DND-41 (cell line): Measurements from ENCODE around the gene RBM7.

Experiments
- ATAC-seq: fragments of 200-7000 bp; cut with Tn5 transposase; 3 replicates; pipeline ENCODE4 v1.9.1; 2021; ENCODE audit warnings: low read depth; ENCODE audit not compliant: insufficient read depth
- DNase-seq: peaks from one replicate; pipeline ENCODE4 v3.0.0-alpha.2; 2020
- H2AFZ ChIP-seq: 2 replicates; pipeline ENCODE4 v1.6.0; 2012; ENCODE audit warnings: low read depth, low read length
- H3K27ac ChIP-seq: 2 replicates; pipeline ENCODE4 v1.5.1; 2012; ENCODE audit warnings: low read length, inconsistent platforms
- H3K27me3 ChIP-seq: fragments of 200-600 bp; sonication (generic); 2 replicates; pipeline ENCODE4 v1.6.0; 2012; ENCODE audit warnings: low read length, mild to moderate bottlenecking, inconsistent platforms; ENCODE audit not compliant: insufficient read depth, poor library complexity
- H3K36me3 ChIP-seq: 2 replicates; pipeline ENCODE4 v1.5.1; 2012; ENCODE audit warnings: low read length, inconsistent platforms; ENCODE audit not compliant: insufficient read depth
- H3K4me1 ChIP-seq: 2 replicates; pipeline ENCODE4 v1.5.1; 2012; ENCODE audit warnings: mild to moderate bottlenecking, low read length; ENCODE audit not compliant: insufficient read depth
- H3K4me2 ChIP-seq: 2 replicates; pipeline ENCODE4 v1.6.0; 2012; ENCODE audit warnings: mild to moderate bottlenecking, moderate library complexity, low read length, inconsistent platforms; ENCODE audit not compliant: insufficient read depth
- H3K4me3 ChIP-seq, 2 experiments: fragments of 200-600 bp in 1 of 2; shearing (Covaris generic) in 1 of 2; 2 replicates each; pipeline ENCODE4 v1.5.1; 2012 to 2016; ENCODE audit warnings: inconsistent platforms in 2 of 2, low read length in 2 of 2, mild to moderate bottlenecking in 2 of 2, low read depth in 1 of 2, moderate library complexity in 1 of 2
- H3K79me2 ChIP-seq: 2 replicates; pipeline ENCODE4 v1.6.0; 2012; ENCODE audit warnings: low read length, inconsistent platforms; ENCODE audit not compliant: insufficient read depth
- H3K9ac ChIP-seq: 2 replicates; pipeline ENCODE4 v1.6.0; 2012; ENCODE audit warnings: low read depth, mild to moderate bottlenecking, inconsistent platforms, low read length, moderate library complexity
- H3K9me3 ChIP-seq: 2 replicates; pipeline ENCODE4 v1.5.1; 2012; ENCODE audit warnings: low read length, moderate library complexity, mild to moderate bottlenecking, inconsistent platforms; ENCODE audit not compliant: insufficient read depth, severe bottlenecking
- H4K20me1 ChIP-seq: 2 replicates; pipeline ENCODE4 v1.6.0; 2012; ENCODE audit warnings: low read length; ENCODE audit not compliant: insufficient read depth
- EZH2 ChIP-seq: IDR thresholded peaks from 3 replicates; pipeline ENCODE4 v1.6.1; 2012; ENCODE audit warnings: borderline replicate concordance, low read depth, mild to moderate bottlenecking, moderate library complexity, low read length, inconsistent platforms; ENCODE audit not compliant: severe bottlenecking
- TF ChIP-seq, protein P1 (sequence below): IDR thresholded peaks from 2 replicates; pipeline ENCODE4 v1.5.1; 2012; ENCODE audit warnings: borderline replicate concordance, low read length, moderate library complexity, mild to moderate bottlenecking; ENCODE audit not compliant: poor library complexity, severe bottlenecking; ENCODE audit errors: extremely low read depth

The RBM7 gene

DNA sequence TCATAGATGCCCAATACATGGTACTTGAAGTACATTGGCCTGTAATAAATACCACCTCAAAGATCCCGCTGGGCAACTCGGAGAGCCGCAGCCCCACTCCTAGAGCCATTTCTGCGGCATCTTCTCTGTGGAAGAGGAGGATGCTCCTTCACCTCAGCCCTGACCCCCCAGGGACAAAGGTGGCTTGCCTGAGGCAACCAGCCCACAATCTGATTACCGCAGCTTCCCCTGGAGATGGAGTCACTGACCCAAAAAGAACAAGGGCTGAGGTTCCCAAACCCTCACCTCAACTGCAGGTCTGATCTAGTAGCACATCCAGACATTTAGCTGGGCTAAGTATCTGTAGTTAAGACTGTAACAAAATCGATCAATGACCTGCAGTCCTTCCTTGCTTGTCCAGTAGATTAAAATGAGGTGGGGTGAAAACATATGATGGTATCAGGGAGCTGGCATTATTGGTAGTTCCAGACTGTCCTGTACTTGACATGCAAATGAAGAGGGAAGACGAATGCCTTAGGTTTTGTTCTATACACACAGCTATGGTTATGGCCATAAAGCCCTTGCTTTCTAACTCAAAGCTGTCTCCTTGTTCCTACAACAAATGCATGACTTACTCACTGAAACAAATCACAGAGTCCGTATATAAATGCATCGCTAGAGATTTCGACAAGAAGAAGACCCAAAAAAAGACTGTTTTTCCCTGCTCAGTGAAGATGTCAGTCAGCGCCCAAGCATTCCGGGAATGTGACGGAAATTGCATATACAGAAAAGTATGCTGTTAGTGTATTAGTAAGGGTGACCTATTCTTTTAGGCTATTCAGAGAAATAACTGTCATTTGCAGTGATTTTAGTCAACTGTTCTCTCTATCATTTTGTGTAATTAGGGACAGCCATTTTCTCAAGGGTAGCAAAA is 33.9 kb upstream of the RBM7 start:
- Histone ChIP-seq H3K9ac (no peak overlapping the region), H2AFZ (no peak overlapping the region), H3K79me2 (no peaks in the 10 kb centered on the region), H3K4me1 (no peaks in the 10 kb centered on the region), H3K36me3 (no peaks in the 10 kb centered on the region), H3K27me3 (peaks cover 9% of the 10 kb centered on the region), H3K4me3 (no peak overlapping the region), H3K27ac (no peak overlapping the region), H3K4me2 (no peak overlapping the region), H3K9me3 (no peaks in the 10 kb centered on the region), H4K20me1 (no peaks in the 10 kb centered on the region)
- TF ChIP-seq, protein P1, sequence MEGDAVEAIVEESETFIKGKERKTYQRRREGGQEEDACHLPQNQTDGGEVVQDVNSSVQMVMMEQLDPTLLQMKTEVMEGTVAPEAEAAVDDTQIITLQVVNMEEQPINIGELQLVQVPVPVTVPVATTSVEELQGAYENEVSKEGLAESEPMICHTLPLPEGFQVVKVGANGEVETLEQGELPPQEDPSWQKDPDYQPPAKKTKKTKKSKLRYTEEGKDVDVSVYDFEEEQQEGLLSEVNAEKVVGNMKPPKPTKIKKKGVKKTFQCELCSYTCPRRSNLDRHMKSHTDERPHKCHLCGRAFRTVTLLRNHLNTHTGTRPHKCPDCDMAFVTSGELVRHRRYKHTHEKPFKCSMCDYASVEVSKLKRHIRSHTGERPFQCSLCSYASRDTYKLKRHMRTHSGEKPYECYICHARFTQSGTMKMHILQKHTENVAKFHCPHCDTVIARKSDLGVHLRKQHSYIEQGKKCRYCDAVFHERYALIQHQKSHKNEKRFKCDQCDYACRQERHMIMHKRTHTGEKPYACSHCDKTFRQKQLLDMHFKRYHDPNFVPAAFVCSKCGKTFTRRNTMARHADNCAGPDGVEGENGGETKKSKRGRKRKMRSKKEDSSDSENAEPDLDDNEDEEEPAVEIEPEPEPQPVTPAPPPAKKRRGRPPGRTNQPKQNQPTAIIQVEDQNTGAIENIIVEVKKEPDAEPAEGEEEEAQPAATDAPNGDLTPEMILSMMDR, result no peak
- TF ChIP-seq EZH2, result no peak
- ATAC-seq (no peak), DNase-seq (no peak)

DNA sequence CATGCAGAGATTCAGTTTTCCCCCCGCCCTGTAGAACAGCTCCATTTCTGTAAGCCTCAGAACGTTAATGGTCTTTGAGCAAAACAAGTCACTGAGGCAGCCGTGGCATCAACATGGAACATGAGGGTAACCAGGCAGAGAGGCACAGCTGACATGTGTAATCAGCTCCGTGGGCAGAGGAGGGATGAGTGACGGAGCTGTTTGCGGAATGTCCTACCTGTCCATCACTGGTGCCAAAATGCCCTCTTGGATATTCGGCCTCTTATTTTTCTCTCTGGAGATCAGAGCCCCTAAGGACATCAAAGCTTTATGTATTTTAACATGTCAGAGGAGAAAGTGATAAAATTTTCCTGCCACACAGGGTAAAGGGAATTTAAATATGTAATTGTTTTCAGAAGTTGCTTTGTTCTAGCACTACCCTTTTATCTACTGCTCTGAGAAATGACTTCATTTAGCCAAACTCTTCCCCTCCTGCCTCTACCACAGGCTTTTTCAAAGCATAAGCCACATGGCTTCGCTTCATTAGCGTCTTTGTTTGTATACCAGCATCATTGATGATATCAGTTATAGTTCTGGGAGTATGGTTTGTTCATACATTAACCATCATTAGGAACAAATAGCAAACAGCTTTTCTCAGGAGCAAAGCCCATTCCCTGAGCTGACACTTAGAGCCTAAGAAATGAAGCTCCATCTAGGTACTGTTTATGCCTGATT is 33.1 kb upstream of the RBM7 start:
- Histone ChIP-seq H3K27me3 (peaks cover 9% of the 10 kb centered on the region), H3K4me3 (no peak overlapping the region), H4K20me1 (no peaks in the 10 kb centered on the region), H2AFZ (no peak overlapping the region), H3K9ac (no peak overlapping the region), H3K36me3 (no peaks in the 10 kb centered on the region), H3K9me3 (no peaks in the 10 kb centered on the region), H3K27ac (no peak overlapping the region), H3K4me1 (no peaks in the 10 kb centered on the region), H3K4me2 (no peak overlapping the region), H3K79me2 (no peaks in the 10 kb centered on the region)
- no peak for TF ChIP-seq EZH2
- TF ChIP-seq, protein P1, result no peak
- DNase-seq, result no peak
- no peak for ATAC-seq

DNA sequence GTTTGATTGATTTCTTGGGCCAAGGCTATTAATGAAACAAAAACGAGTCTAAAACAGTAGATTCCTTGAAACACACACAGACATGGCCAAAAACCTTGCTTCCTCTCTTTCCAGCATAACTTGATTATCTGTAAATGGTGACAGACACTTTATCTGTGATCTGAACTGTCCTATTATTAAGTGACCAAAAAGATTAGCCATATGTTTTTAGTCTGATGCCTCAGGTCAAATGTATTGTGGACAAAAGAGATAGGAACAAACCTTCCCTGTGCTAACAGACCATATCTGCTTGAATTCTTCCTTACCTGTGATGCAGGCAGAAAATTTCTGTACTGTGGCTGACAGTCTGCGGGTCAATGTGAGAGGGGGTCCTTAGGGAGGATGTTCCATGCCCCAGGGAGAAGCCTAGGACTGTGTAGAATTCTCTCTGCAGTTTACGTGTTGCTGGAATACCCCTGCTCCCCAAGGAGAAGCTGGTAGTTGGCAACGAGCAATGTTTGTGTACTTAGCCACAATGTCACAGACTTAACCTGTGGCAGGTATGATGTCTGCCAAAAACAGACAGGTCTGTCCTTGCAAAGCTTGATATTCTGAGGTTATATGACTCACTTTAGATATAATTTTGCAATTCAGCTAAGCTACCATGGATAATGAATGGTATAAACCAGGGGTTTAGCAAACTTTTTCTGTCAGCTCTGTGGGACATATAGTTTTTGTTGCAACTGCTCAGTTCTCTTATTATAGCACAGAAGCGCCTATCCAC is 31.4 kb upstream of the RBM7 start:
- H3K9ac ChIP-seq, result no peak overlapping the region
- H3K27ac ChIP-seq, result no peak overlapping the region
- ATAC-seq, result no peak
- no peak overlapping the region for H2AFZ ChIP-seq
- no peaks in the 10 kb centered on the region for H4K20me1 ChIP-seq
- no peaks in the 10 kb centered on the region for H3K79me2 ChIP-seq
- no peak overlapping the region for H3K4me3 ChIP-seq
- H3K36me3 ChIP-seq, result no peaks in the 10 kb centered on the region
- H3K27me3 ChIP-seq, result peaks cover 14% of the 10 kb centered on the region
- no peaks in the 10 kb centered on the region for H3K9me3 ChIP-seq
- H3K4me1 ChIP-seq, result no peaks in the 10 kb centered on the region
- no peak overlapping the region for H3K4me2 ChIP-seq
- DNase-seq, result no peak
- TF ChIP-seq, protein P1, result no peak
- TF ChIP-seq EZH2, result no peak
